DOHH2 (cell line): Measurements from ENCODE around the gene CREB1.
"Not testable (repeated sequence)": the region's sequence is repeated elsewhere in the genome, so short reads cannot be mapped to it uniquely, and the experiment has no call there.

Experiments used
- EZH2phosphoT487 ChIP-seq: fragments of 200-600 bp; sonication (generic); IDR thresholded peaks from 2 replicates; pipeline ENCODE4 v1.6.1; 2017; ENCODE audit warnings: borderline replicate concordance, mild to moderate bottlenecking, antibody characterized with exemption, low read length, moderate library complexity, mixed read lengths
- TF ChIP-seq, protein P1 (sequence below): fragments of 200-600 bp; sonication (generic); IDR thresholded peaks from one replicate; pipeline ENCODE4 v1.5.1; 2014; ENCODE audit warnings: antibody characterized with exemption, mild to moderate bottlenecking, low read depth, low read length; ENCODE audit not compliant: poor library complexity, severe bottlenecking

DNA sequence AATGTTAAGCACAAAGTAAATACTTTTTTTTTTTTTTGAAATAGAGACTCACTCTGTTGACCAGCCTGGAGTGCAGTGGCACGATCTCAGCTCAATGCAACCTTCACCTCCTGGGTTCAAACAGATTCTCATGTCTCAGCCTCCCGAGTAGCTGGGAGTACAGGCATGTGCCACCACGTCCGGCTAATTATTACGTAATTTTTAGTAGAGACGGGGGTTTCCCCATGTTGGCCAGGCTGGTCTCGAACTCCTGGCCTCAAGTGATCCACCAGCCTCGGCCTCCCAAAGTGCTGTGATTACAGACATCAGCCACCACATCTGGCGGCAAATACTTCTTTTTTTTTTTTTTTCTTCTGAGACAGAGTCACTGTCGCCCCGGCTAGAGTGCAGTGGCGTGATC is 32.8 kb upstream of the CREB1 start:
- TF ChIP-seq, protein P1, sequence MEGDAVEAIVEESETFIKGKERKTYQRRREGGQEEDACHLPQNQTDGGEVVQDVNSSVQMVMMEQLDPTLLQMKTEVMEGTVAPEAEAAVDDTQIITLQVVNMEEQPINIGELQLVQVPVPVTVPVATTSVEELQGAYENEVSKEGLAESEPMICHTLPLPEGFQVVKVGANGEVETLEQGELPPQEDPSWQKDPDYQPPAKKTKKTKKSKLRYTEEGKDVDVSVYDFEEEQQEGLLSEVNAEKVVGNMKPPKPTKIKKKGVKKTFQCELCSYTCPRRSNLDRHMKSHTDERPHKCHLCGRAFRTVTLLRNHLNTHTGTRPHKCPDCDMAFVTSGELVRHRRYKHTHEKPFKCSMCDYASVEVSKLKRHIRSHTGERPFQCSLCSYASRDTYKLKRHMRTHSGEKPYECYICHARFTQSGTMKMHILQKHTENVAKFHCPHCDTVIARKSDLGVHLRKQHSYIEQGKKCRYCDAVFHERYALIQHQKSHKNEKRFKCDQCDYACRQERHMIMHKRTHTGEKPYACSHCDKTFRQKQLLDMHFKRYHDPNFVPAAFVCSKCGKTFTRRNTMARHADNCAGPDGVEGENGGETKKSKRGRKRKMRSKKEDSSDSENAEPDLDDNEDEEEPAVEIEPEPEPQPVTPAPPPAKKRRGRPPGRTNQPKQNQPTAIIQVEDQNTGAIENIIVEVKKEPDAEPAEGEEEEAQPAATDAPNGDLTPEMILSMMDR, result not testable (repeated sequence)
- not testable (repeated sequence) for TF ChIP-seq EZH2phosphoT487
